H1 (cell line): ENCODE results near the gene INTS7. TPM values are rescaled to one million over a fixed set of nuclear protein-coding genes. Genes with fewer than 3 reads are reported as not detected.

Source experiments
- BACH1 ChIP-seq: IDR thresholded peaks from 2 replicates; pipeline ENCODE4 v1.6.1; 2012; ENCODE audit warnings: low read length, improper control_type of control experiment
- CBX5 ChIP-seq: fragments of 300-800, 300-1000 bp; sonication (generic); IDR thresholded peaks from 2 replicates; pipeline ENCODE4 v1.7.1; 2016; ENCODE audit warnings: antibody characterized with exemption, low read length, low read depth
- EP300 ChIP-seq, 2 experiments: IDR thresholded peaks; 1 replicate in 1 of 2; 2 replicates in 1 of 2; pipeline ENCODE4 v1.6.1; 2011 to 2012; ENCODE audit warnings: low read depth in 2 of 2, low read length in 2 of 2, mild to moderate bottlenecking in 2 of 2, borderline replicate concordance in 1 of 2, inconsistent platforms in 1 of 2, moderate library complexity in 1 of 2
- KDM4A ChIP-seq: IDR thresholded peaks from one replicate; pipeline ENCODE4 v1.7.1; 2012; ENCODE audit warnings: low read depth, mild to moderate bottlenecking, moderate library complexity, low read length, inconsistent platforms; ENCODE audit not compliant: severe bottlenecking
- SP4 ChIP-seq: IDR thresholded peaks from 2 replicates; pipeline ENCODE4 v1.6.1; 2012; ENCODE audit warnings: low read length, inconsistent platforms
- polyA plus RNA-seq, 7 experiments: library from polyadenylated mRNA; depleted of rRNA in 3 of 7; stranded (reverse) in 5 of 7; unstranded in 2 of 7; fragments of >200 nt in 5 of 7; fragments of 200-250 nt in 2 of 7; gene quantifications; 1 replicate in 5 of 7; 2 replicates in 1 of 7; 4 replicates in 1 of 7; pipeline versions ENCODE4 v1.2.1 to v1.2.3, GENCODE V29; 2011 to 2013; ENCODE audit warnings: missing spikeins in 2 of 7, mixed read lengths in 2 of 7
- total RNA-seq: library from RNA; stranded (reverse); fragmentation: NEBNext Ultra II Directional; extraction: Animal tissue kit (Norgen Biotek cat#: 25700); gene quantifications from 2 replicates; pipeline ENCODE4 v1.2.1, GENCODE V29; 2021
- TF ChIP-seq, protein P1 (sequence below): IDR thresholded peaks from 2 replicates; pipeline ENCODE4 v1.6.1; 2012; ENCODE audit warnings: low read length, inconsistent platforms

The INTS7 gene
- total and polyA plus RNA-seq, 2 of the 8 experiments (the other 6 are each of a cell fraction or from before 2014, with no cell fraction given): 15.2 to 22.4 TPM

- TF ChIP-seq EP300 (IDR thresholded peaks at IDR 0.05; ENCODE audit: borderline replicate concordance in 1 of 2, low read depth in 2 of 2, low read length in 2 of 2) (0 out of 3 replicates have a peak, but pooled peaks of 1 of the 2 experiments have one; percentile 20), BACH1 (peak; percentile 90), SP4 (peak; percentile 28; the same call in 1 of the 2 replicates), CBX5 (no peak), KDM4A (no peak)
- TF ChIP-seq, protein P1, sequence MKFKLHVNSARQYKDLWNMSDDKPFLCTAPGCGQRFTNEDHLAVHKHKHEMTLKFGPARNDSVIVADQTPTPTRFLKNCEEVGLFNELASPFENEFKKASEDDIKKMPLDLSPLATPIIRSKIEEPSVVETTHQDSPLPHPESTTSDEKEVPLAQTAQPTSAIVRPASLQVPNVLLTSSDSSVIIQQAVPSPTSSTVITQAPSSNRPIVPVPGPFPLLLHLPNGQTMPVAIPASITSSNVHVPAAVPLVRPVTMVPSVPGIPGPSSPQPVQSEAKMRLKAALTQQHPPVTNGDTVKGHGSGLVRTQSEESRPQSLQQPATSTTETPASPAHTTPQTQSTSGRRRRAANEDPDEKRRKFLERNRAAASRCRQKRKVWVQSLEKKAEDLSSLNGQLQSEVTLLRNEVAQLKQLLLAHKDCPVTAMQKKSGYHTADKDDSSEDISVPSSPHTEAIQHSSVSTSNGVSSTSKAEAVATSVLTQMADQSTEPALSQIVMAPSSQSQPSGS: 0 out of 2 replicates have a peak, but pooled peaks have one; percentile 49
Observed at GRCh38 chr1:212035123-212035834, at the start of gene INTS7, which contains the start of gene DTL (continued).
